Mucosa of descending colon (tissue), 3 donors: ENCODE data around the gene PITX2. TPM values are rescaled to one million over a fixed set of nuclear protein-coding genes. Genes with fewer than 3 reads are reported as not detected.

Source experiments
- ATAC-seq: fragments of 200-7000 bp; cut with Tn5 transposase; one replicate; pipeline ENCODE4 v1.9.1; 2020; ENCODE audit warnings: mild to moderate bottlenecking, moderate library complexity
- DNase-seq, 3 donors: peaks; one replicate each; pipeline ENCODE4 v3.0.0-alpha.2; 2020
- H3K36me3 ChIP-seq: fragments of 200-600 bp; one replicate; pipeline ENCODE4 v1.8.0; 2021; ENCODE audit warnings: low read depth, mild to moderate bottlenecking
- H3K4me1 ChIP-seq: fragments of 200-600 bp; one replicate; pipeline ENCODE4 v1.8.0; 2021; ENCODE audit warnings: low read depth, mild to moderate bottlenecking
- H3K4me3 ChIP-seq: fragments of 200-600 bp; one replicate; pipeline ENCODE4 v1.8.0; 2021; ENCODE audit warnings: mild to moderate bottlenecking
- H3K9me3 ChIP-seq: fragments of 200-600 bp; one replicate; pipeline ENCODE4 v1.8.0; 2021; ENCODE audit warnings: mild to moderate bottlenecking
- CTCF ChIP-seq: fragments of 200-600 bp; IDR thresholded peaks from one replicate; pipeline ENCODE4 v1.8.0; 2022; ENCODE audit warnings: antibody characterized with exemption, mild to moderate bottlenecking
- intact Hi-C, 2 donors: fragments of 100-400 bp; cut with DNase I in 1 of 2; cut with micrococcal nuclease in 1 of 2; formaldehyde crosslinking; loops; one replicate each; pipeline versions ENCODE4 v1.11.0 to v1.11.1; 2022; cut with DNase I, micrococcal nuclease
- total RNA-seq, 3 donors: library from RNA; stranded (reverse); fragmentation: NEBNext Ultra II Directional in 2 of 3; extraction: Animal tissue kit (Norgen Biotek cat#: 25700) in 2 of 3; gene quantifications; one replicate each; pipeline versions ENCODE4 v1.2.1 to v1.2.4, GENCODE V29; 2021 to 2023
- donor health status: DM: no; HTN: no; CAD: no; lungs with moderate emphysema.
- donor health status: DM: no; HTN: no; CAD: no.
- donor health status: DM: no; HTN: yes; CAD: no.

Gene PITX2
- total RNA-seq, 3 donors from 2014 or later: 0.51 to 2.6 (median 0.81) TPM

GRCh38 chr4:110653321-110654253, 30.7 kb upstream of the PITX2 start:
- DNase-seq (peak in 1 of 3 donors; percentile 46), ATAC-seq (peak; percentile 96)
- Histone ChIP-seq H3K4me3 (no peak overlapping the region), H3K36me3 (no peaks in the 10 kb centered on the region), H3K4me1 (peaks cover 9% of the 10 kb centered on the region), H3K9me3 (no peaks in the 10 kb centered on the region)
- no peak for TF ChIP-seq CTCF
- intact Hi-C loops: no loop called here

- DNase-seq (no peak), ATAC-seq (peak; percentile 81)
- TF ChIP-seq CTCF: no peak
- no peaks in the 10 kb centered on the region for H3K4me1 ChIP-seq
- intact Hi-C loops: no loop called here
- H3K9me3 ChIP-seq: no peaks in the 10 kb centered on the region
- no peak overlapping the region for H3K4me3 ChIP-seq
- H3K36me3 ChIP-seq: no peaks in the 10 kb centered on the region
Measured at GRCh38 chr4:110644008-110644407, 21.1 kb upstream of the PITX2 start.

- no peak for ATAC-seq
- Histone ChIP-seq H3K4me3 (no peak overlapping the region), H3K9me3 (no peaks in the 10 kb centered on the region), H3K4me1 (no peaks in the 10 kb centered on the region), H3K36me3 (no peaks in the 10 kb centered on the region)
- no peak for TF ChIP-seq CTCF
- no peak for DNase-seq
- intact Hi-C loops: no loop called here
Measured at GRCh38 chr4:110643096-110643495, 20.2 kb upstream of the PITX2 start.

- no peaks in the 10 kb centered on the region for H3K9me3 ChIP-seq
- DNase-seq: no peak
- peaks cover 5% of the 10 kb centered on the region for H3K4me1 ChIP-seq
- H3K36me3 ChIP-seq: no peaks in the 10 kb centered on the region
- no peak for TF ChIP-seq CTCF
- ATAC-seq: no peak
- intact Hi-C loops: no loop called here
- H3K4me3 ChIP-seq: no peak overlapping the region
Measured at GRCh38 chr4:110641218-110641617, 18.3 kb upstream of the PITX2 start.

GRCh38 chr4:110640576-110640975, 17.7 kb upstream of the PITX2 start:
- ATAC-seq (no peak), DNase-seq (no peak)
- Histone ChIP-seq H3K36me3 (no peaks in the 10 kb centered on the region), H3K4me1 (peaks cover 5% of the 10 kb centered on the region), H3K4me3 (no peak overlapping the region), H3K9me3 (no peaks in the 10 kb centered on the region)
- intact Hi-C loops: no loop called here
- TF ChIP-seq CTCF: no peak
